Breast epithelium (tissue), 3 donors: ENCODE data around the gene CDIPT.

ENCODE experiments used
- CTCF ChIP-seq, 3 donors: fragments of 450-650 bp; IDR thresholded peaks; one replicate each; pipeline ENCODE4 v1.5.1; 2016 to 2017; ENCODE audit warnings: antibody characterized with exemption in 3 of 3, mild to moderate bottlenecking in 3 of 3, moderate library complexity in 3 of 3
- POLR2A ChIP-seq: fragments of 450-650 bp; IDR thresholded peaks from one replicate; pipeline ENCODE4 v1.6.1; 2016; ENCODE audit warnings: antibody characterized with exemption, mild to moderate bottlenecking, moderate library complexity
- POLR2AphosphoS5 ChIP-seq, 3 donors: sonication (generic); formaldehyde crosslinking; IDR thresholded peaks; one replicate each; pipeline ENCODE4 v1.6.1; 2017; ENCODE audit warnings: antibody characterized with exemption in 3 of 3

- no peak for TF ChIP-seq POLR2AphosphoS5 (IDR thresholded peaks at IDR 0.05)
- no peak for TF ChIP-seq CTCF (IDR thresholded peaks at IDR 0.05)
- TF ChIP-seq POLR2A, result no peak
These were observed 40.6 kb upstream of the CDIPT start for GRCh38 chr16:29903590-29903989.
